SK-N-SH treated with all-trans-retinoic acid at 6 μM for 48 hours (cell line): ENCODE results near the gene CEACAM21.

Source experiments
- PPARA ChIP-seq: fragments of 250-450 bp; sonication (Bioruptor Pico); IDR thresholded peaks from 2 replicates; pipeline ENCODE4 v1.5.0; 2020; ENCODE audit warnings: mild to moderate bottlenecking, borderline replicate concordance
- ZFP3 ChIP-seq: fragments of 250-450 bp; sonication (Bioruptor Pico); IDR thresholded peaks from 2 replicates; pipeline ENCODE4 v1.5.0; 2020; ENCODE audit warnings: mild to moderate bottlenecking, moderate library complexity
- TF ChIP-seq, protein P1 (sequence below): fragments of 250-450 bp; sonication (Bioruptor Pico); IDR thresholded peaks from 2 replicates; pipeline ENCODE4 v1.8.0; 2021; ENCODE audit warnings: low read depth, mild to moderate bottlenecking, moderate library complexity, borderline replicate concordance
- TF ChIP-seq, protein P2 (sequence below): fragments of 250-450 bp; sonication (Bioruptor Pico); IDR thresholded peaks from 2 replicates; pipeline ENCODE4 v1.8.0; 2020; ENCODE audit warnings: mild to moderate bottlenecking, moderate library complexity, borderline replicate concordance

DNA sequence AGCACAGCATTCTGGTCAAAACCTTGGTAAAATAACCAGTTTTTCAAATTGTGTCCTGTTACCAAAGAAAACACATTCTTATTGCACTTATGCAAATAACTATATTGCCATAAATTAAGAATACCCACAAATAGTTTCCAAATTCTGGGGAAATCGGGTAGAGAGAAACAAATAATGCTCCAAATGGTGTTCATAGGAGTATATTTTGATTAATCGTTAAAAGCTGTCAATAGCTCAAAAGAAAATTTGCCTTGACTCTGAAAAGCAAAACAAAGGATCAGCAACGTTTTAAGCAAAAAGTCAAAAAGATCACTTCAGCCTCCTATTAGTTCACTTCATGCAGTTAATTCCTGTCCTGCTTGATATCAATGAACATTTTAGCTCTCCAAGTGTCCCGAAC, 22.2 kb upstream of the CEACAM21 start:
- TF ChIP-seq ZFP3 (CRISPR knock-in tag) (no peak), PPARA (CRISPR knock-in tag) (no peak)
- TF ChIP-seq, protein P1, sequence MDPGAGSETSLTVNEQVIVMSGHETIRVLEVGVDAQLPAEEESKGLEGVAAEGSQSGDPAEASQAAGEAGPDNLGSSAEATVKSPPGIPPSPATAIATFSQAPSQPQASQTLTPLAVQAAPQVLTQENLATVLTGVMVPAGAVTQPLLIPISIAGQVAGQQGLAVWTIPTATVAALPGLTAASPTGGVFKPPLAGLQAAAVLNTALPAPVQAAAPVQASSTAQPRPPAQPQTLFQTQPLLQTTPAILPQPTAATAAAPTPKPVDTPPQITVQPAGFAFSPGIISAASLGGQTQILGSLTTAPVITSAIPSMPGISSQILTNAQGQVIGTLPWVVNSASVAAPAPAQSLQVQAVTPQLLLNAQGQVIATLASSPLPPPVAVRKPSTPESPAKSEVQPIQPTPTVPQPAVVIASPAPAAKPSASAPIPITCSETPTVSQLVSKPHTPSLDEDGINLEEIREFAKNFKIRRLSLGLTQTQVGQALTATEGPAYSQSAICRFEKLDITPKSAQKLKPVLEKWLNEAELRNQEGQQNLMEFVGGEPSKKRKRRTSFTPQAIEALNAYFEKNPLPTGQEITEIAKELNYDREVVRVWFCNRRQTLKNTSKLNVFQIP (CRISPR knock-in tag): no peak
- TF ChIP-seq, protein P2, sequence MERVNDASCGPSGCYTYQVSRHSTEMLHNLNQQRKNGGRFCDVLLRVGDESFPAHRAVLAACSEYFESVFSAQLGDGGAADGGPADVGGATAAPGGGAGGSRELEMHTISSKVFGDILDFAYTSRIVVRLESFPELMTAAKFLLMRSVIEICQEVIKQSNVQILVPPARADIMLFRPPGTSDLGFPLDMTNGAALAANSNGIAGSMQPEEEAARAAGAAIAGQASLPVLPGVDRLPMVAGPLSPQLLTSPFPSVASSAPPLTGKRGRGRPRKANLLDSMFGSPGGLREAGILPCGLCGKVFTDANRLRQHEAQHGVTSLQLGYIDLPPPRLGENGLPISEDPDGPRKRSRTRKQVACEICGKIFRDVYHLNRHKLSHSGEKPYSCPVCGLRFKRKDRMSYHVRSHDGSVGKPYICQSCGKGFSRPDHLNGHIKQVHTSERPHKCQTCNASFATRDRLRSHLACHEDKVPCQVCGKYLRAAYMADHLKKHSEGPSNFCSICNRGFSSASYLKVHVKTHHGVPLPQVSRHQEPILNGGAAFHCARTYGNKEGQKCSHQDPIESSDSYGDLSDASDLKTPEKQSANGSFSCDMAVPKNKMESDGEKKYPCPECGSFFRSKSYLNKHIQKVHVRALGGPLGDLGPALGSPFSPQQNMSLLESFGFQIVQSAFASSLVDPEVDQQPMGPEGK: no peak
